NK-92 (cell line): Measurements from ENCODE around the gene MYMK.

ENCODE experiments used
- DNase-seq: peaks from one replicate; lab custom pipeline; 2025; ENCODE audit not compliant: unreplicated experiment; lab: John Stamatoyannopoulos, UW

MYMK gene

GRCh38 chr9:133558191-133559126 lies 33.7 kb upstream of the MYMK start:
- DNase-seq: no peak

- no peak for DNase-seq
Measured at GRCh38 chr9:133557581-133557980, 32.8 kb upstream of the MYMK start.

- DNase-seq: no peak
Measured at GRCh38 chr9:133556354-133556753, 31.6 kb upstream of the MYMK start.

- DNase-seq: no peak
Measured at GRCh38 chr9:133554729-133555128, 30.0 kb upstream of the MYMK start.

- DNase-seq: no peak
Measured at GRCh38 chr9:133553973-133554713, 29.4 kb upstream of the MYMK start.

- DNase-seq: no peak
Measured at GRCh38 chr9:133553123-133553522, 28.4 kb upstream of the MYMK start.

- no peak for DNase-seq
Measured at GRCh38 chr9:133552236-133552635, 27.5 kb upstream of the MYMK start.

- no peak for DNase-seq
Measured at GRCh38 chr9:133551446-133551845, 26.7 kb upstream of the MYMK start.

GRCh38 chr9:133547116-133547515 lies 22.4 kb upstream of the MYMK start:
- no peak for DNase-seq

GRCh38 chr9:133546287-133546680 lies 21.5 kb upstream of the MYMK start:
- DNase-seq: no peak

GRCh38 chr9:133545494-133546286 lies 20.9 kb upstream of the MYMK start:
- DNase-seq: no peak

GRCh38 chr9:133543772-133544467 lies 19.2 kb upstream of the MYMK start:
- DNase-seq: no peak

GRCh38 chr9:133542002-133542401 lies 17.2 kb upstream of the MYMK start:
- DNase-seq: no peak

- no peak for DNase-seq
Measured at GRCh38 chr9:133540698-133541025, 15.9 kb upstream of the MYMK start.

GRCh38 chr9:133539991-133540697 lies 15.4 kb upstream of the MYMK start:
- no peak for DNase-seq

GRCh38 chr9:133538851-133539833 lies 14.4 kb upstream of the MYMK start:
- no peak for DNase-seq

GRCh38 chr9:133538176-133538575 lies 13.4 kb upstream of the MYMK start:
- DNase-seq: no peak

- DNase-seq: no peak
Measured at GRCh38 chr9:133537257-133537656, 12.5 kb upstream of the MYMK start.

GRCh38 chr9:133536536-133536935 lies 11.8 kb upstream of the MYMK start:
- no peak for DNase-seq
